Activated CD4-positive, CD25-positive, alpha-beta regulatory T cell treated with anti-CD3 and anti-CD28 coated beads, Interleukin-2, amount 50 U/mL, for 72 hours (primary cell): Measurements from ENCODE around the gene SEMA4D.

ENCODE experiments used
- DNase-seq: peaks from one replicate; pipeline ENCODE4 v3.0.0; 2021

Gene SEMA4D

DNA sequence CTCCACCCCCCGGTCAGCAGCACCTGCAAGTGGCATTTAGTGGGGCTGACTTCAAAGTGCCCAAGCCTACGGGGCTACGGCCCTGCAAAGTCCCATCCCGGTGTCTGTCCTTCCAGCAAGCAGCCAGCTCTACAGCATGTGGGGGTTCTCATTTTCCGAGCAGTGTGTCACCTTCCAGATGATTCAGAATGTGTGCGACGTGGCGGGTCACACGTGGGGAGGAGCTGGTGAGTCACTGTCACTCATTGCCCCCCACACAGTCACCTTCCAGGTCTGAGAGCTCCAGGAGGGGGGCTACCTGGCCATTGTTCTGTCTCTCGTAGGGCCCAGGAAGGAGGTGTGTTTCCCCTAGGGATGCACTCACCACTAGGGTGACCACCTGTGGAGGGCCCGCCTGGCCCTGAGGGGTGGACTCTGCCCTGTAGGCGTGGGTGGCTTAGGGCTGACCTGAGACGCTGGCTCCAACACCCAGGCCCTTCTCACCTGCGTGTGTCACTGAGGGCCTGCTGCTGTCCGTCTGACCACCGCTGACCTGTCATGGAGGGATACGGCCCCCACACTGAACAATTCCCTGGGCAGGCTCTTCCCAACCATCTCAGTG, 70.2 kb downstream of the SEMA4D start:
- peak; percentile 61 for DNase-seq

- DNase-seq = peak; percentile 55
These were observed 71.4 kb downstream of the SEMA4D start for GRCh38 chr9:89426384-89426961.

GRCh38 chr9:89425921-89426383, 72.0 kb downstream of the SEMA4D start:
- no peak for DNase-seq

DNA sequence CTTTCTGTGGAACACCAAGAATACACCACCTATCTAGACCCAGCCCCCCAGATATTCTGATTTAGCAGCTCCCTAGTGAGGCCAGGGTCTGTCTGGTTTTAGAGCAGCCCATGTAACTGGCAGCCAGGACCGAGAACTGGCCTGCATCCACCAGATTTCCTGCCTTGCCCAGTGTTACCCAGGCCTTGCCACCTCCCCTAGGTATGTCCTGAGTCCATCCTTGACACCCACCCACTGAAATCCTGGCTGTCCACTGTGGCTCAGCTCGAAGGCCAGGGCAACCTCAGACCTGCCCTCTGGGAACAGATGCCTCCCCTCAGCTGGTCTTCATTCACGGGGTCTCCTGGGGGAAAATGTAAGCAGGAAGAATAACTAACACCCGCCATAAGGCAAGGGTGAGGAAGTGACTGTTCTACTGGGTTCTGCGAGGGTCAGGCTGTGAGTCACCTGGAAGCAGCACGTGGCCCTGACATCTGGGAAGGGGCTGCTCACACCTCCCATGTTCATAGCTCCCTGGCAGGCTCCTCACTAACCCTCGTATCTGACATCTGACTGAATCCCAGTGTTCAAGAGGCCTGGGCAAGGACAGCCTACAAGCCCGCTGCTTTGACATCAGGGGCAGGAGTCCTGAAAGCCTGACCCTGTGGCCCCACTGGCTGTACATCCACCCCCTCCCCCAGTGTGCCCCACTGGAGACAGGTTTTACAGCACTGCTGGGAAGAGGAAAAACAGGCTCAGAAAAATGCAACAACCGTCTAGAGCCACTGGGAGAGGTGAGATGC, 72.7 kb downstream of the SEMA4D start:
- no peak for DNase-seq

DNA sequence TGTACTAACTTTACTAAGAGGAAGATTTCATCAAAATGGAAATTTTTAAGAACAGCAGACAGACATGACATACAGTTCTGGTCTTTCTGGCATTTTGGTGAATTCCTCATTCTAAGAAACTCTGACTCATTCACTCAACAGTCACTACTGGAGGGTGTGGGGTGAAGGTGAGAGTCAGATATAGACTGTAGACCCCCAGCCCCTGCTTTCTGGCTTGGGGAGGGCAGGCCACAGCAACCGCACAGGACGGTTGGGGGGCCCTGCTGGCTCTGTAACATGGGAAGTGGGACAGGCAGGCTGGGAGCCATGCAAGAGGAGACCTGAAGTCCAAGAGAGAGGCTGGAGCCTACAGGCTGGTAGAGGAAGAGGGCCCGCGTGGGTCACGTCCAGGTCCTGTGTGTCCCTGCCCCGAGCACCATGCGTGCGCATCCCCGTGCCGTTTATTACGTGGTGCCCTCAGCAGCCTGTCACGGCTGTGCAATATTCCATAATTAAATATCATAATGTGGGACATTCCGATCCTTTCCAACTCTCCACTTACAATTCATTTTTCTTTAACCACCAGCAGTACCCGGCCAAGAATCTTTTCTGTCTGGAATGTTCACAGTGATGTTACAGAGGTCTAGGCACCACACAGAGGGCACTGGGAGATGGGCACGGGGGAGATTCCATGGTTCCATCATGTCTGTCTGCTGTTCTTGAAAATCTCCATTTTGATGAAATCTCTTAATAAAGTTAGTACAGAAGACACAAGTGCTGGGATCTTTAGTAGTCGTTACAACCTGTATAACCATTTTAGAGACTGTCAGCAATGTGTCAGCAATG, 75.5 kb downstream of the SEMA4D start:
- peak; percentile 55 for DNase-seq

- DNase-seq = no peak
These were observed 76.3 kb downstream of the SEMA4D start for GRCh38 chr9:89421595-89421994.

- DNase-seq = no peak
These were observed 77.3 kb downstream of the SEMA4D start for GRCh38 chr9:89420397-89421178.

DNA sequence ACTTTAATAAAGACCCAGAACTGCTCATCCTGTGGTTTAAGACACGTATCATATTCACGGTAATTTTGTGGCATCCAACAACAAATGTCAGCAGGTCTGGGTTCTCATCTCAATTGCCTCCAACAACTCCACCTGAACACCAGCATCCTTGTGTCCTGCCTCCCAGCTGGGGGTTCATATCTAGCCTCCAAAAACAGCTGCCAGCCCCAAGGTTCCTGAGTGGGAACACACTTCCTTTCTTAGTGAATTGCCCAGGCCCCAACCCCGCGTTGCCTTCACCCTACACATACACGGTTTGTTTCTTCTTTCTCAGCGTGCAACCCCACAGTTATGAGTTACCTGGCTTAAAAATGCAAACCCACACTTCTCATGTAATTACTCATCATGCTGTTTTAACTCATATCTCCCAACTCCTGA, 77.9 kb downstream of the SEMA4D start:
- DNase-seq = no peak

GRCh38 chr9:89418882-89419640, 78.9 kb downstream of the SEMA4D start:
- peak; percentile 71 for DNase-seq

DNA sequence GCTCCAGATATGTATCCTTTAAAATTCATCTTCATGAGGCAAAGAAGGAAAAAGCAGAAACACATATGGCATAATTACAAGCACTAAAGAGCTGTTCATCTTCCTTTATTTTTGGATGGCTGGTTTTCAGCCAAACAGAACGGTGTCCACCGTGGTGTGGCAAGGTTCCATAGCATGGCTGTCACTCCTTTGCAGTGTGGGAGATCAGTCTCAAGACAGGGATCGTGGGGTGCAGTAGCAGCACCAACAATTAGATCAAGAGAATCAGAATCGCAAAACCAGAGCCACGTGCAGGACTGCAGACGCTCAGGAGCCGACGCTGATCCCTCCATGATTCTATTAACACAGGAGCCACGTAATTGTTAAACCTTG, 79.5 kb downstream of the SEMA4D start:
- DNase-seq = no peak

GRCh38 chr9:89417832-89418473, 80.0 kb downstream of the SEMA4D start:
- no peak for DNase-seq

GRCh38 chr9:89414670-89415324, 83.1 kb downstream of the SEMA4D start:
- DNase-seq = no peak

GRCh38 chr9:89413963-89414638, 83.8 kb downstream of the SEMA4D start:
- DNase-seq = no peak

- no peak for DNase-seq
These were observed 85.0 kb downstream of the SEMA4D start for GRCh38 chr9:89412951-89413350.

DNA sequence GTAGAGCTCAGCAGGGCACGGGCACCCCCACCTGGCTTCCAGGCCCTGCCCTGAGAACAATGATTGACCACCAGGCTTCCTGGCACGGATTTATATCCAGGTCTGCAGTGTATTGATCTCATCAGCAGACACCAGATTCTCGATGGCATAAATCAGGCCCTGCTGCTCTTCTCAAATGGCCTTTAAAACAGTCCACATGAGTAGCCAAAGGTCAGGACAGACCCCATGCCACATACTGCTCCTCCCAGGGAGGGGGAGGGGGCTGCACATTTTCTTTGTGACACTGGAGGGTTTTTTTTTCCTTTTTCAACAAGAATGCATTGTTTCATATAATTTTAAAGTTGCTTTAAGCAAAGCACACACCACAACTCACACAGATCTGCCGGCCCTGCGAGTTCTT, 85.4 kb downstream of the SEMA4D start:
- DNase-seq = no peak

GRCh38 chr9:89411759-89412158, 86.2 kb downstream of the SEMA4D start:
- DNase-seq = no peak

DNA sequence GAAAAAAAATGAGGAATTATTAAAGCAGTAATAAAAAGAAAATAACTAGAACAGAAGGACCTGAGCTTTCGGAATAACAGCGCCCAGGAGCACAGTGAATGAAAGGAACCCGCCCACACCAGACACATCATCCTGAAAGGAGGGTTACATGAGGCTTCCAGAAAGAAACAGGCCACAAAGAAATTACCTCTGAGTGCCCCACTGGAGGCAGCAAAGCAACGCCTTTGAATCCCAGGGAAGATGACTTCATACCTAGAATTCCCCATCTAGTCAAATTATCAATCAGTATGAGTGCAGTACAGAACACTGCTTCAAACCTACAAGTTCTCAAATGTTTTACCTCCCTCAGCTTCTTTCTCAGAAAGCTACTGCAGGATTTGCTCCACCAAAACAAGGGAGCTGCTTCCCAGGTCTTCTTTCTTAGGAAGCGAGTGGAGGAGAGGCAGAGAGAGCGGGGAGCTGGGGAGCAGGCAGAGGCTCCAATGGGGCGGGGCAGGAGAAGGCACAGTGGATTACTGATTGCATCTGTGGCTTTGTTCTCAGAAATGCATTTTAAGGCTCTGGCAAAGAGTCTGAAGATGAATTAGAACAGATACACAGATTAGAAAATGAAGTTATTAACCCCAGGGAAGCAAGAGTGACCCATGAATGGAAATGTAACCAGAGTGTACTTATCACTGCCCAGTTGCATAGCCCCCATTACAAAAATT, 87.1 kb downstream of the SEMA4D start:
- DNase-seq = no peak

DNA sequence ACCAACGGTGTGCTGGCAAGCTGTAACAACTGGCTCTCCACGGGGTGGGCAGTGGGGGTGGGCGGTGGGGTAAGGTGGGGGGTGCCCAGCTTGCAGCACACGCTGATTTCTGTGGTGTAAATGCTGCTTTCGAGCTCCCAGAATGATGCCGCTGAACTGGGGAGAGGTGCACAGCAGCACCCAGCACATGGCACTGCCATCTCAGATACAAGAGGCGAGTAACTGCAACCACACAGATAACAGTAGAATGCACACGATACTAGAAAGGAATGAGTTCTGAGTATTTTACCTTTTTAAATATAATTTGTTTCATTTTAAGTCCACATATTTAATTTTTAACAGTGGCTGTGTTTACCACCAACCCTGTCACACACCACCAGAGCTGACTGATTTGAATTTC, 87.9 kb downstream of the SEMA4D start:
- DNase-seq = no peak

- no peak for DNase-seq
These were observed 88.4 kb downstream of the SEMA4D start for GRCh38 chr9:89409466-89409865.
